CD4-positive, alpha-beta T cell (primary cell): ENCODE data around the gene SCAF4. TPM values are rescaled to one million over a fixed set of nuclear protein-coding genes. Genes with fewer than 3 reads are reported as not detected.
"Not testable (repeated sequence)": the region's sequence is repeated elsewhere in the genome, so short reads cannot be mapped to it uniquely, and the experiment has no call there.

Experiments used
- ATAC-seq: fragments of 200-7000 bp; cut with Tn5 transposase; one replicate; pipeline ENCODE4 v1.10.0; 2022; ENCODE audit warnings: mild to moderate bottlenecking; ENCODE audit not compliant: poor library complexity
- CTCF ChIA-PET: fragments of 350-600 bp; sonication (Branson Sonifier 250); formaldehyde crosslinking; loops from one replicate; lab custom pipeline; 2021; ENCODE audit warnings: antibody characterized with exemption, inconsistent platforms; lab: Charles Lee
- POLR2A ChIA-PET: fragments of 350-600 bp; sonication (Branson Sonifier 250); formaldehyde crosslinking; loops from one replicate; lab custom pipeline; 2021; ENCODE audit warnings: antibody characterized with exemption, inconsistent platforms; lab: Charles Lee
- DNase-seq, 14 experiments: peaks; one replicate each; pipeline ENCODE4 v3.0.0-alpha.2; 2013 to 2020; ENCODE audit warnings: mixed read lengths in 2 of 14
- H3K27ac ChIP-seq, 2 donors: one replicate each; pipeline versions ENCODE4 v1.5.1 to v1.7.0; 2013; ENCODE audit warnings: low read length in 2 of 2, low read depth in 1 of 2, mild to moderate bottlenecking in 1 of 2
- H3K27me3 ChIP-seq, 2 experiments: 1 replicate in 1 of 2; 2 replicates in 1 of 2; pipeline versions ENCODE4 v1.6.1 to v1.7.0; 2013; ENCODE audit warnings: low read length in 2 of 2, control low read depth in 1 of 2, mild to moderate bottlenecking in 1 of 2, moderate library complexity in 1 of 2; ENCODE audit not compliant: insufficient read depth in 2 of 2, control insufficient read depth in 1 of 2
- H3K36me3 ChIP-seq: one replicate; pipeline ENCODE4 v1.6.1; 2013; ENCODE audit warnings: low read length, control low read depth; ENCODE audit not compliant: insufficient read depth
- H3K4me1 ChIP-seq: one replicate; pipeline ENCODE4 v1.6.1; 2013; ENCODE audit warnings: low read length, control low read depth; ENCODE audit not compliant: insufficient read depth
- H3K4me3 ChIP-seq: one replicate; pipeline ENCODE4 v1.5.1; 2013; ENCODE audit warnings: mild to moderate bottlenecking, low read length, moderate library complexity
- H3K9me3 ChIP-seq, 2 experiments: 1 replicate in 1 of 2; 2 replicates in 1 of 2; pipeline versions ENCODE4 v1.6.1 to v1.7.0; 2013; ENCODE audit warnings: low read length in 2 of 2, mild to moderate bottlenecking in 2 of 2, control low read depth in 1 of 2, moderate library complexity in 1 of 2; ENCODE audit not compliant: control insufficient read depth in 1 of 2, insufficient read depth in 1 of 2
- H3K27ac Mint-ChIP-seq: one replicate; pipeline ENCODE4 v1.8.0; 2020; ENCODE audit warnings: mixed read lengths
- H3K27me3 Mint-ChIP-seq: one replicate; pipeline ENCODE4 v1.8.0; 2021; ENCODE audit warnings: mixed read lengths
- H3K36me3 Mint-ChIP-seq: one replicate; pipeline ENCODE4 v1.8.0; 2021; ENCODE audit warnings: low read depth, mixed read lengths
- H3K4me1 Mint-ChIP-seq: one replicate; pipeline ENCODE4 v1.8.0; 2021; ENCODE audit warnings: low read depth, mixed read lengths
- H3K4me3 Mint-ChIP-seq: one replicate; pipeline ENCODE4 v1.8.0; 2020; ENCODE audit warnings: mild to moderate bottlenecking, mixed read lengths
- H3K9me3 Mint-ChIP-seq: one replicate; pipeline ENCODE4 v1.8.0; 2020; ENCODE audit warnings: mixed read lengths
- CTCF ChIP-seq: fragments of 200-600 bp; IDR thresholded peaks from one replicate; pipeline ENCODE4 v1.8.0; 2022; ENCODE audit warnings: antibody characterized with exemption, mild to moderate bottlenecking
- intact Hi-C, 2 experiments: fragments of 100-400 bp; cut with DNase I in 1 of 2; cut with micrococcal nuclease in 1 of 2; formaldehyde crosslinking; loops; one replicate each; pipeline versions ENCODE4 v1.15.1 to v1.9.0; 2023 to 2025; cut with DNase I, micrococcal nuclease
- total RNA-seq, 174 experiments: library from RNA in 2 of 174; stranded (reverse) in 2 of 174; gene quantifications; one replicate each; pipeline ENCODE4 v1.2.3 and lab custom pipeline; 2021 to 2026

SCAF4 gene
- total RNA-seq, 2 experiments from 2014 or later, result 56.1 to 57.8 TPM

- intact Hi-C loops, result no loop called here
- ATAC-seq (no peak), DNase-seq (no peak)
- H3K27ac Mint-ChIP-seq, result no peak overlapping the region
- Histone ChIP-seq H3K4me1 (no peaks in the 10 kb centered on the region), H3K9me3 (peaks cover 3 to 5% of the 10 kb centered on the region in 2 experiments), H3K4me3 (no peak overlapping the region), H3K36me3 (no peaks in the 10 kb centered on the region), H3K27ac (no peak overlapping the region), H3K27me3 (peaks cover 0 to 2% of the 10 kb centered on the region in 2 experiments)
- H3K36me3 Mint-ChIP-seq, result no peaks in the 10 kb centered on the region
- H3K4me3 Mint-ChIP-seq, result no peak overlapping the region
- no peaks in the 10 kb centered on the region for H3K4me1 Mint-ChIP-seq
- ChIA-PET CTCF (no interaction called here), POLR2A (no interaction called here)
- peaks cover 6% of the 10 kb centered on the region for H3K9me3 Mint-ChIP-seq
- peaks cover 4% of the 10 kb centered on the region for H3K27me3 Mint-ChIP-seq
- TF ChIP-seq CTCF, result no peak
These were observed 11.8 kb upstream of the SCAF4 start for GRCh38 chr21:31743712-31744111.

DNA sequence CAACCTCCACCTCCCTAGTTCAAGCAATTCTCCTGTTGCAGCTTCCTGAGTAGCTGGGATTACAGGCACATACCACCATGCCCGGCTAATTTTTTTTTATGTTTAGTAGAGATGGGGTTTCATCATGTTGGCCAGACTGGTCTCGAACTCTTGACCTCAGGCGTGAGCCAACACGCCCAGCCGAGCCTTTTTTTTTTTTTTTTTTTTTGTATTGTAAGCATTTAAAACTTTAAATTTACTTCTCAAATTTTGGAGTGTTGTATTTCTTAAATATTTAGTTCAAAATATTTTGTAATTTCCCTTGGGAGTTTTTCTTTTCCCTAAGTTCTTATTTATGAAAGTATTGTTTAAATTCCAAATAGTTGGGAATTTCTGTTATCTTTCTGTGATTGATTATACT, 9.2 kb upstream of the SCAF4 start:
- no peaks in the 10 kb centered on the region for H3K4me1 ChIP-seq
- peaks cover 0 to 2% of the 10 kb centered on the region in 2 experiments for H3K9me3 ChIP-seq
- peaks cover 0 to 2% of the 10 kb centered on the region in 2 experiments for H3K27me3 ChIP-seq
- ATAC-seq, result no peak
- H3K36me3 Mint-ChIP-seq, result no peaks in the 10 kb centered on the region
- TF ChIP-seq CTCF, result no peak
- H3K4me3 ChIP-seq, result no peak overlapping the region
- CTCF ChIA-PET, result interaction anchor here (0.7 kb wide), 1 partner anchor 32 kb away, joined by 3 read pairs; no protein-coding TSS in a partner anchor
- intact Hi-C loops, result no loop called here
- no peaks in the 10 kb centered on the region for H3K36me3 ChIP-seq
- peaks cover 3% of the 10 kb centered on the region for H3K9me3 Mint-ChIP-seq
- no peak overlapping the region for H3K27ac Mint-ChIP-seq
- H3K4me1 Mint-ChIP-seq, result no peaks in the 10 kb centered on the region
- POLR2A ChIA-PET, result no interaction called here
- H3K27ac ChIP-seq, result no peak overlapping the region
- H3K4me3 Mint-ChIP-seq, result no peak overlapping the region
- no peak for DNase-seq
- H3K27me3 Mint-ChIP-seq, result no peaks in the 10 kb centered on the region

- H3K36me3 Mint-ChIP-seq, ATAC-seq, DNase-seq, H3K36me3 ChIP-seq, H3K9me3 ChIP-seq, POLR2A ChIA-PET, H3K4me3 ChIP-seq, H3K27ac Mint-ChIP-seq, H3K4me3 Mint-ChIP-seq, H3K9me3 Mint-ChIP-seq, H3K27me3 ChIP-seq, H3K27ac ChIP-seq, H3K4me1 Mint-ChIP-seq, H3K27me3 Mint-ChIP-seq: not testable (repeated sequence)
- CTCF ChIA-PET, result interaction anchor here (1.0 kb wide), 1 partner anchor 14 kb away, joined by 3 read pairs; no protein-coding TSS in a partner anchor
- H3K4me1 ChIP-seq, result peaks cover 16% of the 10 kb centered on the region
- intact Hi-C loops, result loop anchor here in 1 of 2 experiments (10.0 kb wide), 1 partner anchor 583 kb away; no protein-coding TSS in a partner anchor
These were observed 5.9 kb upstream of the SCAF4 start for GRCh38 chr21:31737586-31738397.
